SK-N-SH treated with all-trans-retinoic acid at 6 μM for 48 hours (cell line): ENCODE measurements around the gene CCDC78.

ENCODE experiments used
- ISL1 ChIP-seq: fragments of 250-450 bp; sonication (Bioruptor Pico); IDR thresholded peaks from 2 replicates; pipeline ENCODE4 v2.1.2; 2022; ENCODE audit warnings: mild to moderate bottlenecking, moderate library complexity
- OSR1 ChIP-seq: fragments of 250-450 bp; sonication (Bioruptor Pico); IDR thresholded peaks from 2 replicates; pipeline ENCODE4 v1.8.0; 2022; ENCODE audit warnings: moderate library complexity, mild to moderate bottlenecking, inconsistent platforms
- RARB ChIP-seq: fragments of 250-450 bp; sonication (Bioruptor Pico); IDR thresholded peaks from 2 replicates; pipeline ENCODE4 v1.8.0; 2021; ENCODE audit warnings: mild to moderate bottlenecking, moderate library complexity
- ZFP3 ChIP-seq: fragments of 250-450 bp; sonication (Bioruptor Pico); IDR thresholded peaks from 2 replicates; pipeline ENCODE4 v1.5.0; 2020; ENCODE audit warnings: mild to moderate bottlenecking, moderate library complexity
- ZFP30 ChIP-seq: fragments of 450-650 bp; formaldehyde crosslinking; IDR thresholded peaks from 2 replicates; pipeline ENCODE4 v1.5.0; 2022; ENCODE audit warnings: mild to moderate bottlenecking, moderate library complexity

DNA sequence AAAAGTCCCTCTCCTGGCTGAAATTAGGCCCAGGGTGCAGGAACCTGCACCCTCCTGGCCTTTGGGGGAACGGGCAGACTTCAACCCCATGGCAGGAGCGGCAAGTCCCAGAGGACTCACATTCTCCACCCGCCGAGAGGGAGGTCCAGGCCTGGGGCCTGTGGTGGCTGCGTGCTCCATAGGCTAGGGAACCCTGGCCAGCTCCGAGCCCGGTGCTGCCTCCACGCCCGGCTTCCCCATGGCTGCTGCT is 130 bp downstream of the CCDC78 start:
- TF ChIP-seq ISL1: no peak
- no peak for TF ChIP-seq ZFP30
- no peak for TF ChIP-seq OSR1
- TF ChIP-seq RARB (CRISPR knock-in tag): no peak
- no peak for TF ChIP-seq ZFP3
